GM12873 (cell line): ENCODE measurements around the gene ITGB3.

Experiments used
- CTCF ChIP-seq: IDR thresholded peaks from 2 replicates; pipeline ENCODE4 v1.5.1; 2012; ENCODE audit warnings: low read depth, mild to moderate bottlenecking, moderate library complexity, low read length, control low read depth; ENCODE audit not compliant: insufficient read depth; ENCODE audit errors: missing control alignments

Gene ITGB3

DNA sequence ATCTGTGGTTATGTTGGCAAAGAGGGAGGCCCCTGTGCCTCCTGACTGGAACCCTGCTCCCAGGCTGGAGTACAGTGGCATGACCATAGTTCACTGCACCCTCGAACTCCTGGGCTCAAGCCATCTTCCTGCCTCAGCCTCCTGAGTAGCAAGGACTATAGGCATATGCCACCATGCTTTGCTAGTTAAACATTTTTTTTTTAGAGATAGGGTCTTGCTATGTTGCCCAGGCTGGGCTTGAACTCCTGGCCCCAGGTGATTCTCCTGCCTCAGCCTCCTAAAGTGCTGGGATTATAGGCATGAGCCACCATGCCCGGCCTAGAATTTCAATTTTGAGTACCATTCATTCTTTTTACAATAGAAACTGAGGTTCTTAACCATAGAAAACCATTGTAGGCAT lies 21.2 kb upstream of the ITGB3 start:
- no peak for TF ChIP-seq CTCF

DNA sequence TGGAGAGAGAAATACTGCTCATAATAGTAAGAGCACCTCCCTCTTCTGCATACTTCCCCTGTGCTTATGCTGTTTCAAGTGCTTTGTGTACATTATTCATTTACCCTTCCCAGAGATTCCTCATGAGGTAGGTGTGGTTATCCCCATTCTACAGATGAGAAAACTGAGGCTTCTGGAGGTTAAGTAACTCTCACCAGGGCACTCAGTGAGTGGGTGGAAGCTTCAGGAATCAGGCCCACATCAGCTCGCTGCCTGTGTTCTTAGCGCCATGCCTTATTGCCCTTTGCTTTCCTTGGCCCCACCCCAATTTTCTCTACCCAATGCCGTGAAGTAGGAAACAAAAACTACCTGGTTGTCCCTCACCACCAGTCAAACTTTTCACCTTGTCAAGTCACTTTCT lies 18.1 kb upstream of the ITGB3 start:
- no peak for TF ChIP-seq CTCF

DNA sequence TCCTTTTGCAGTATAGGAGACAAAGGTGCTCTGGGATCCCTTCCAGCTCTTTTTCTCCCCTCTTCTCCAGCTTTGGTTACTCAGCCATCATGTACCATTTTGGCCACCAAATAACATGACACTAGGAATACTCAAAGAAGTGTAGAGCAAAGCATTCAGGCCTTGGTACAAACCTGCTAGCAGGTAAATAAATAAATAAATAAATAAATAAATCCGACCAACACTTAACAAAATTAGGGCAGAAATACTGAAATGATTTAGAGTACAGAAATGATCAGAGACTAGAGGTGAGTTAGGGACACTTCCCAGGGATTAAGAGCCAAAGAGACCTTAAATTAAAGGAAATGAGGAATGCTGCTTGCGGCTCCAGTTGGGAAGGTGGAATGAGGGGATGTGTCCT lies 17.7 kb upstream of the ITGB3 start:
- TF ChIP-seq CTCF = no peak

- TF ChIP-seq CTCF = no peak
Observed at GRCh38 chr17:47237841-47238240, 15.8 kb upstream of the ITGB3 start.

DNA sequence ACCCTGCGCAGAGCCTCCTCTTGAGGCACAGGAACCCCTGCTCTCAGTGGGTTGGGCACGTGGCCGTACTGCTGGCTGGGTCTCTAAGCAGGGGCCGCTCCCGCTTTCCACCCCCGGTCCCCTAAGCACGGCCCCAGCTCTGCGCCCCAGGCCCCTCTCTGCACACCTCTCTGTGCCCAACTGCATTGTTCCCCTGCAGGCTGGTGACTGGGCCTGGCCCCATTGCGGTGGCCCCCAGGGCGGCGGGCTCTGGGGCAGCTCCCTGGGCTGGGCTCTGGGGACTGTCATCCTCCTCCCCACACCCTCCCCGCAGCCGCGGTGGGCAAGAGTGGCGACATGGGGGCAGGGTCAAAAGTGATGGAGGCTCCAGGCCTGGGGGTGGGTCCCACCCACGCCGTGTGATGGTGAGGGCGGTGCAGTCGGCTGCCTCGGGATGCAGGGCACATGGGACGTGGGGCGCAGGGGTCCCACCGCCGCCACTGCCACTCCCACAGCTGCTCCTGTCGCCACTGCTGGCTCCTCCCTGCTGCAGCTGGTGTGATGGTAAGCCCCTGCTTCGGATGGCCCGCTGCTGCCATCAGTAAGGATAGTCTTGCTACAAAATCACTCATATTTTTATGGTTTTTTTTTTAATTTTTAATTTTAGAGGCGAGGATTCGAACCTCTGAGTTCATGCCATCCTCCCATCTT lies 15.2 kb upstream of the ITGB3 start:
- TF ChIP-seq CTCF = no peak

DNA sequence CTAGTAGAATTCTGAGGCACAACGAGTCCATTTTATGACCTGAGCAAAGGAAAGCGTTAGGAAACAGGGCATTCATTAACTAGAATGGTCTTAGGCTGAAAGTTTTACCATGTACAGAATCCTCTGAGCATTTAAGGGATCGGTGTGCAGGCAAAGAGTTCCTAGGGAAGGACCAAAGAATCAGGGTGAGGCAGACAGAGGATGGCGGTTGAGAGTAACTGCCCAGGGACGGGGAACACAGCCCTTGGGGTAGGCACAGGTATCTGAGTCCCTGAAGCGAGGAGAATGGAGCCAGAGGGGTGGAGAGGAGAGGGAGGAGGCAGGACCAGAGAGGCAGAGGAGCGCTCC lies 14.0 kb upstream of the ITGB3 start:
- no peak for TF ChIP-seq CTCF

DNA sequence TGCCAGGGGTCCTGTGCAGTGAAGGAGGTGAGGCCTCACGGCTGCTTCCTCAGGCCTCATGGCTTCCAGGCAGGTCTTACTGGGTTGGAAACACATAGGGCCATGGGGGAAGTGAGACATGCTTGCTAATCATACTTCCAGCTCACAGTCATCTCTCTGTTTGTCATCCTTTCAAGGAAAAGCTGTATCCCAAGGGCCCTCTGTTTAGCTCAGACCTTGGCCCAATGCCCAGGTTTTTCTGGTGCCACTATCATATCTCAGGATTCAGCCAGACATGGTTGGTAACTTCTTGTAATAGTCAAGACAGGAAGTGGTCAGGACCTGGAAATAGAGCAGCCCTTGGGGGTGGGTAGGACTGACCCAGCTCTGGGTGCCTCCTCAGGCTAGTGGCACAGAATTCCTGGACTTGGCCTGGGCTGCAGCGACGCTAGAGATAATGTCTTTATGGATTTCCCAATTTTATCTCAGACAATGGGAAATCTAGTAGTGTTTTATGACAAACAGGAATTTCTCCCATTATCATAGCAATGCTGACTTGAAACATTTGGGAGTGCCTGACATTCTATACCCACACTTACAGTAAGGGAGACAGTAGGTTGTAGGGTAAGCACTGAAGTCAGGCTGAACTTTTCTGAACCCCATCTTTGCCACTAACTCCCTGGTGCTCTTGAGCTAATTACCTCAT lies 13.5 kb upstream of the ITGB3 start:
- TF ChIP-seq CTCF = no peak
